NB4 (cell line): ENCODE results near the gene CST1.
A peak's percentile ranks its signal among the peaks of the same experiment; 100 is the strongest.
"Not testable (repeated sequence)": the region's sequence is repeated elsewhere in the genome, so short reads cannot be mapped to it uniquely, and the experiment has no call there.

Source experiments
- DNase-seq: peaks from one replicate; pipeline ENCODE4 v3.0.0; 2010; ENCODE audit warnings: low read depth
- H3K4me3 ChIP-seq: one replicate; pipeline ENCODE4 v1.5.1; 2011; ENCODE audit warnings: mild to moderate bottlenecking, low read depth, low read length, moderate library complexity
- CTCF ChIP-seq: IDR thresholded peaks from one replicate; pipeline ENCODE4 v1.5.1; 2012; ENCODE audit warnings: low read depth, low read length
- MAX ChIP-seq: IDR thresholded peaks from 2 replicates; pipeline ENCODE4 v1.6.1; 2011; ENCODE audit warnings: low read depth, low read length
- MYC ChIP-seq: IDR thresholded peaks from 2 replicates; pipeline ENCODE4 v1.6.1; 2011; ENCODE audit warnings: low read depth, low read length
- POLR2A ChIP-seq: IDR thresholded peaks from 2 replicates; pipeline ENCODE4 v1.6.1; 2011; ENCODE audit warnings: mild to moderate bottlenecking; ENCODE audit not compliant: insufficient read length; ENCODE audit errors: extremely low read depth

Gene CST1

GRCh38 chr20:23782366-23782983 is 31.7 kb upstream of the CST1 start:
- TF ChIP-seq MYC: no peak
- peak; percentile 91 for TF ChIP-seq CTCF
- peak; percentile 54 for DNase-seq
- no peak overlapping the region for H3K4me3 ChIP-seq

GRCh38 chr20:23778676-23779075 is 27.9 kb upstream of the CST1 start:
- H3K4me3 ChIP-seq, DNase-seq: not testable (repeated sequence)

GRCh38 chr20:23777380-23777779 is 26.6 kb upstream of the CST1 start:
- DNase-seq, H3K4me3 ChIP-seq: not testable (repeated sequence)

GRCh38 chr20:23776067-23776771 is 25.5 kb upstream of the CST1 start:
- TF ChIP-seq POLR2A: no peak
- no peak for TF ChIP-seq MYC
- no peak for TF ChIP-seq MAX
- no peak for TF ChIP-seq CTCF
- no peak for DNase-seq
- no peak overlapping the region for H3K4me3 ChIP-seq

GRCh38 chr20:23774081-23774480 is 23.3 kb upstream of the CST1 start:
- TF ChIP-seq MAX (no peak), POLR2A (no peak), CTCF (no peak), MYC (no peak)
- DNase-seq: no peak
- no peak overlapping the region for H3K4me3 ChIP-seq

- DNase-seq: no peak
- TF ChIP-seq CTCF: no peak
- TF ChIP-seq POLR2A: no peak
- TF ChIP-seq MAX: no peak
- TF ChIP-seq MYC: no peak
- no peak overlapping the region for H3K4me3 ChIP-seq
These were observed 22.8 kb upstream of the CST1 start for GRCh38 chr20:23773579-23773978.

- TF ChIP-seq MYC (no peak), POLR2A (no peak), MAX (no peak), CTCF (no peak)
- H3K4me3 ChIP-seq: no peak overlapping the region
- DNase-seq: no peak
These were observed 22.4 kb upstream of the CST1 start for GRCh38 chr20:23773127-23773526.
